Upper lobe of left lung (tissue), 4 donors: ENCODE results near the gene NSD2.

Source experiments
- CTCF ChIP-seq, 6 experiments: fragments of 450-650 bp in 4 of 6; fragments of 200-600 bp in 2 of 6; sonication (generic) in 2 of 6; IDR thresholded peaks; one replicate each; pipeline ENCODE4 v1.5.1; 2016 to 2019; ENCODE audit warnings: antibody characterized with exemption in 6 of 6
- POLR2AphosphoS5 ChIP-seq, 2 donors: sonication (generic); formaldehyde crosslinking; IDR thresholded peaks; one replicate each; pipeline ENCODE4 v1.5.1; 2017; ENCODE audit warnings: antibody characterized with exemption in 2 of 2

- TF ChIP-seq CTCF (IDR thresholded peaks at IDR 0.05): no peak
- no peak for TF ChIP-seq POLR2AphosphoS5 (IDR thresholded peaks at IDR 0.05)
These were observed 120.6 kb downstream of the NSD2 start for GRCh38 chr4:1991596-1992434.
